ENCODE results near the gene ATF4. TPM values are rescaled to one million over a fixed set of nuclear protein-coding genes. Genes with fewer than 3 reads are reported as not detected.

ATF4 gene
- total RNA-seq, 6 donors from 2014 or later, result 255 to 402 (median 364) TPM

DNA sequence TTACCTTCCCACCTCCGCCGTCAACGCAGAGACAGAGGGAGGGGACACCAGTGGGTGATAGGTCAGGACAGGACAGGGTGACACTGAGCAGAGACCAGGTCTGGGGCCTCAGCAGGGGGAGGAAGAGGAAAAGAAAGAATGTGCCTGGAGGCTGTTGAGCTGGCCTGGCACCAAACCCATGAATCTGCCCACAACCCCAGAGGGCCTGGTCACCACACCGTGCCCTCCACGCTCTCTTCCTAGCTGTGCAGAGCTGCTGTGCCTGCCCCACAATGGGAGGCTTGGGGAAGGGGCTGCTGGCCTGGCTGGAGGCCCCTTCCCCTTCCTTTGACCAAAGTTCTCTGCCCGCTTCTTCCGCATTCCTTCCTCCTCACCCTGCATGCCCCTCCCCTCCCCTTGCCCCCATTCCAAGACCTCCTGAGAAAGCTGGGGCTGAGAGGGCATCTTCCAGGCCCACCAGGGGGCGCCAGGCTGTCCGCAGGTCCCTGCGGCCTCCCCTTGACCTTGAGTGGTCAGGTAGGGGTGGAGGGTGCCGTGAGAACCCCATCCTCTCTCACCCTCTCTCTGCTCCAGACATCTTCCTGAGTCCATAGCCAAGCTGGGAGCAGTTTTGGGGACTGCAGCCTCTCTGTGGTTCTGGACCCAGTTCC lies 39.2 kb downstream of the ATF4 start:
- Histone ChIP-seq H3K4me1 (peaks cover 8 to 17% (median 9%) of the 10 kb centered on the region in 4 donors), H3K36me3 (no peaks in the 10 kb centered on the region), H3K9me3 (no peaks in the 10 kb centered on the region), H3K4me3 (no peak overlapping the region), H3K27ac (no peak overlapping the region), H3K27me3 (peaks cover 0 to 35% (median 19%) of the 10 kb centered on the region in 4 donors)
- WGBS, 2 donors, result 34 to 46% methylated on average over 11 of the region's 11 CpGs
- DNase-seq (no peak), ATAC-seq (ENCODE audit: low FRiP score in 2 of 2) (peak in 1 of 2 donors; percentile 38)
- no peak for TF ChIP-seq EP300 (IDR thresholded peaks at IDR 0.05)
- no peak for TF ChIP-seq POLR2A (IDR thresholded peaks at IDR 0.05)
- TF ChIP-seq POLR2AphosphoS5 (IDR thresholded peaks at IDR 0.05), result no peak
- TF ChIP-seq CTCF (IDR thresholded peaks at IDR 0.05), result peak in 3 of 6 experiments; percentile 16 to 23 (median 23)

DNA sequence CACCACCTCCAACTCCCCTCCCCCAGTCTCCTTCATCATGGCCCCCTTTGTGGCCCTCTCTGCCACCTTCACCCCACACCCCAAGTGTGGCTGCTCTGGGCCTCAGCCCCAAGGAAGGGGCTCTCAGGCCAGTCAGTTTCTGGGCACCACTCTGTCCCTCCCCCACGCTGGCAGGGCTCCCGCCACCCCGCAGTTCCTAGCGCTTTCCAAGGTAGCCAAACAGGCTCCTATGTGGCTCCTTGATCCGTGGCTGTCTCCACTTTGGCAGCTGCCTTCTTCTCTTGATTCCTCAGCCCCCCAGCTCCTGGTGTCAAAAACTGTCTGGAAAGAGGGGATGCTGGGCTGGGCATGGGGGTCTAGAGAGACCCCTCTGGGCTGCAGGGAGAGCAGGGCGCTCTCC lies 39.8 kb downstream of the ATF4 start:
- H3K27me3 ChIP-seq, result peaks cover 0 to 35% (median 19%) of the 10 kb centered on the region in 4 donors
- 38 to 58% methylated on average over 5 to 6 of the region's 6 CpGs for WGBS, 2 donors
- no peaks in the 10 kb centered on the region for H3K9me3 ChIP-seq
- H3K36me3 ChIP-seq, result no peaks in the 10 kb centered on the region
- no peak for DNase-seq
- peaks cover 8 to 17% (median 9%) of the 10 kb centered on the region in 4 donors for H3K4me1 ChIP-seq
- ATAC-seq (ENCODE audit: low FRiP score in 2 of 2), result no peak
- TF ChIP-seq EP300 (IDR thresholded peaks at IDR 0.05) (no peak), POLR2AphosphoS5 (IDR thresholded peaks at IDR 0.05) (no peak), CTCF (IDR thresholded peaks at IDR 0.05) (no peak), POLR2A (IDR thresholded peaks at IDR 0.05) (no peak)
- H3K4me3 ChIP-seq, result no peak overlapping the region
- no peak overlapping the region for H3K27ac ChIP-seq

- TF ChIP-seq POLR2AphosphoS5 (IDR thresholded peaks at IDR 0.05), result no peak
- TF ChIP-seq POLR2A (IDR thresholded peaks at IDR 0.05), result no peak
- TF ChIP-seq EP300 (IDR thresholded peaks at IDR 0.05), result no peak
- no peak for TF ChIP-seq CTCF (IDR thresholded peaks at IDR 0.05)
- no peaks in the 10 kb centered on the region for H3K9me3 ChIP-seq
- peaks cover 0 to 14% (median 6%) of the 10 kb centered on the region in 4 donors for H3K27me3 ChIP-seq
- H3K27ac ChIP-seq, result no peak overlapping the region
- DNase-seq (no peak), ATAC-seq (ENCODE audit: low FRiP score in 2 of 2) (no peak)
- H3K4me1 ChIP-seq, result peaks cover 4 to 8% (median 6%) of the 10 kb centered on the region in 4 donors
- no peaks in the 10 kb centered on the region for H3K36me3 ChIP-seq
- no peak overlapping the region for H3K4me3 ChIP-seq
- 78% methylated on average over 9 of the region's 9 CpGs for WGBS, 2 donors
Observed at GRCh38 chr22:39562839-39563489, 42.6 kb downstream of the ATF4 start.

DNA sequence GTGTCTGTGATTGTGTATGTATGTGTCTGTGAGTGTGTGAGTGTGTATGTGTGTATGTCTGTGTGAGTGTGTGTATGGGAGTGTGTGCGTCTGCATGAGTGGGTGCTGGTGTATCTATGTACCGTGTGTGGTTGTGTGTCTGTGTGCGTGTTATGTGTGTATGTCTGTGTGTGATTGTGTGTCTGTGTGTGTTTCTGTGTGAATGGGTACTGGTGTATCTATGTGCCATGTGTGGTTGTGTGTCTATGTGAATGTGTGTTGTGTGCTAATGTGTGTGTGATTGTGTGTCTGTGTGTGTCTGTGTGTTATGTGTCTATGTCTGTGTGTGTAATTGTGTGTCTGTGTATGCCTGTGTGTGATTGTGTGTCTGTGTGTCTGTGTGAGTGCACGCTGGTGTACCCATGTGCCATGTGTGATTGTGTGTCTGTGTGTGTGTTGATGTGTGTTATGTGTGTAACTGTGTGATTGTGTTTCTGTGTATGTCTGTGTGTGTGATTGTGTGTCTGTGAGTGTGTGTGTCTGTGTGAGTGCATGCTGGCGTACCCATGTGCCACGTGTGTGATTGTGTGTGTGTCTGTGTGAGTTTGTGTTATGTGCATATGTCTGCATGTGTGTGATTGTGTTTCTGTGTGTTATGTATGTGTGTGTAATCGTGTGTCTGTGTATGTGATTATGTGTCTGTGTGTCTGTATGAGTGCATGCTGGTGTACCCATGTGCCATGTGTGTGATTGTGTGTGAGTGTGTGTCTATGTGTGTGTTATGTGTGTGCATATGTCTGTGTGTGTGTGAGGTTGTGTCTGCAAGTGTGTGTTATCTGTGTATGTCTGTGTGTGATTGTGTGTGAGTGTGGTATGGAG lies 43.4 kb downstream of the ATF4 start:
- ATAC-seq (ENCODE audit: low FRiP score in 2 of 2) (no peak), DNase-seq (no peak)
- Histone ChIP-seq H3K4me1 (peaks cover 0 to 2% (median 0%) of the 10 kb centered on the region in 4 donors), H3K4me3 (no peak overlapping the region), H3K36me3 (no peaks in the 10 kb centered on the region), H3K9me3 (no peaks in the 10 kb centered on the region), H3K27me3 (peaks cover 0 to 6% (median 0%) of the 10 kb centered on the region in 4 donors), H3K27ac (no peak overlapping the region)
- TF ChIP-seq CTCF (IDR thresholded peaks at IDR 0.05), result no peak
- no peak for TF ChIP-seq POLR2A (IDR thresholded peaks at IDR 0.05)
- no peak for TF ChIP-seq POLR2AphosphoS5 (IDR thresholded peaks at IDR 0.05)
- 78 to 83% methylated on average over 7 of the region's 7 CpGs for WGBS, 2 donors
